GM18520 (cell line): Measurements from ENCODE around the gene DNASE1L1.

Experiments used
- ATAC-seq: cut with Tn5 transposase; IDR thresholded peaks from one replicate; pipeline ENCODE4 v1.9.1; 2021; ENCODE audit not compliant: unreplicated experiment

DNASE1L1 gene, protein sequence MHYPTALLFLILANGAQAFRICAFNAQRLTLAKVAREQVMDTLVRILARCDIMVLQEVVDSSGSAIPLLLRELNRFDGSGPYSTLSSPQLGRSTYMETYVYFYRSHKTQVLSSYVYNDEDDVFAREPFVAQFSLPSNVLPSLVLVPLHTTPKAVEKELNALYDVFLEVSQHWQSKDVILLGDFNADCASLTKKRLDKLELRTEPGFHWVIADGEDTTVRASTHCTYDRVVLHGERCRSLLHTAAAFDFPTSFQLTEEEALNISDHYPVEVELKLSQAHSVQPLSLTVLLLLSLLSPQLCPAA

DNA sequence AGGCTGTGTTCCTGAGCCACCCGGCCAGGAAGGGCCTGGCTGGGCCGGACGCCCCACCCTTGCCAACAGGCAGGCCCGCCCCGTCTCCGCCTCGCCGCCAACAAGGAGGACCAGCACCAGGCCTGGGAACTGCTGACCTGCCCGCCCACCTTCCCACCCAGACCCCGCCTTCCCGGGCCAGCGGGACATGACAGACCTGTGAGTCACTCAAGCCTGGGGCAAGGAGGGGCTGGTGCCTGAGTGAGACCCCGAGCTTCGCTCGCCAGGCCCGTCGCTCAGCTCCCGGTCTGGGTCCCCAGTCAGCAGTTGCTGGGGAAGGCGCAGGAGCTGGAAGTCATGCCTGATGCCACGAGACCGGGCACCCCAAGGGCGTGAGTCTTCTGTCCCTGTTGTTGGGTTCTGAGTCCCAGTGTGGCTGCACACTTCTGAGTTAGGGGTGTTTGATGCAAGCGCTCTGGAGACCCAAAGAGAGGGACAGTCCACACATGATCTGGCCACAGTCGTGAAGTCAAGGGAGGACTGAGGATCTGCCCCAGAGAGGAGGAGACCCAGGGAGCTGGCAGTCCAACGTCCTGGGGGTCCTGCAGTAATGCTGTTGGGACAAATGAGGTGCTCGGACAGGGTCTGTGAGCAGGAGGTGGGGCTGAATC, at the start of gene DNASE1L1:
Gene DNASE1L1, minus strand, starts transcription at position 33 of the 650 bp plus-strand sequence. CDS start 3,686 bp downstream, outside the sequence.
- no peak for ATAC-seq

DNA sequence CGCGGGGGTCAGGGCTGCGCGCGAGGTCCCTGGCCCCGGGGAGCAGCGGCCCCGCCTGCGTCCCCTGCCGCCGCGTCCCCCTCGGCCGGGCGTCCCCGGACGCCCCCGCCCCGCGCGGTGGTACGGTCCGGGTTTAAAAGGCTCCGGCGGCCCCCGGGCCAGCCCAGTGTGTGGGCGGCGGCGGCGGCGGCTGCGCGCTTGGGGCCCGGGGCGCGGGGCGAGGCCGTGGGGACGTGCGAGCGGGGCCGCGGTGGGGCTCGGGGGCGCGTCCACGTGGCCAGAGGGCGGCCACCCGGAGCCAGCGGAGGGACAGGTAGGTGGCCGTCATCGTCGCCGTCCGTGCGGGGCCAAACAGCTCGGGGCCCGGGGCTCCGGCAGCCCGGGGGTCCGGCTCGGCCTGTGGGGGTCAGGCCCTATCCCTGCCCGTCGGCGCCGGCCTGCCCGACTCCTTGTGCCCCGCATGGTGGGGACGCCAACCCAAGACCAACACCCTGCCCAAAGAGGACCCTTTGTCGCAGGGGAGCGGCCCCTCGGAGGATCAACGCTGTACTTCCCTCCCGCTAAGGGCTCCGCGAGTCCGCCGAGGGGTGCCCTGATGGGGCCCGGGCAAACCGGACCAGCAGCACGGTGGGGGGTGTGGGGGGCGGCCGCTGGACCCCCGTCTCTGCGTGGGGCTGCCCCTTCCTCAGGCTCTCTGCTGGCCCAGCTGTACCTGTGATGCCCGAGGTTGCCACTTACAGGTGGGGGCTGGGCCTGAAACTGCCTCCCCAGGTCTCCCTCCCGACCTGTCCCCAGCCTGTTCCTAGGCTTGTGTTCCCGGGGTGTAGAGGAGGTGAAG, 49.3 kb upstream of the DNASE1L1 start, which contains the start of gene PLXNA3:
Gene PLXNA3, plus strand, starts transcription at position 166 of the 838 bp plus-strand sequence. CDS start 1,903 bp downstream, outside the sequence.
- peak; percentile 53 for ATAC-seq

DNA sequence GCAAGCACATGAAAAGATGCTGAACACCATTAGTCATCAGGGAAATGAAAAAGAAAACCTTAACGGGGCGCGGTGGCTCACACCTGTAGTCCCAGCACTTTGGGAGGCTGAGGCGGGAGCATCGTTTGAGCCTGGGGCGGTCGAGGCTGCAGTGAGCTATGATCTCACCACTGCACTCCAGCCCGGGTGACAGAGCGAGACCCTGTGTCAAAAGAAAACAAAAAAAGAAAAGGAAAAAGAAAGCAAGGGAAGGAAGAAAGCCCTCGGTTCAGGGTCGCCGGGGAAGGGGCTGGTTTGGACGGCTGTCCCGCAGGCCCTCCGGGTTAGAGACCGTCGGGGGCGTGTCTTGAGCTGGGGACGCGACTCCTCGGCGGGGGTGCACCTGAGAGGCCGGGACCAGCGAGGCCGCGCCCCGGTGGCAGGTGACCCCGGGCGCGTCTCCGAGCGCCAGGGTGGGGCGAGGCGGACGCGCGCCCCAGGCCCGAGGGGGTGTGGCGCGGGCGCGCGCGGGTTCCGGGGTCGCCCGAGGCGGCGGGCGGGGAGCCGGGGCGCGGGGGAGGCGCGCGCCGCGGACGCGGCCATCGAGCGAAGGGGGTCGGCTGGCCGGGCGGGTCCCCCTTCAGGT, 48.5 kb upstream of the DNASE1L1 start:
- peak; percentile 54 for ATAC-seq

DNA sequence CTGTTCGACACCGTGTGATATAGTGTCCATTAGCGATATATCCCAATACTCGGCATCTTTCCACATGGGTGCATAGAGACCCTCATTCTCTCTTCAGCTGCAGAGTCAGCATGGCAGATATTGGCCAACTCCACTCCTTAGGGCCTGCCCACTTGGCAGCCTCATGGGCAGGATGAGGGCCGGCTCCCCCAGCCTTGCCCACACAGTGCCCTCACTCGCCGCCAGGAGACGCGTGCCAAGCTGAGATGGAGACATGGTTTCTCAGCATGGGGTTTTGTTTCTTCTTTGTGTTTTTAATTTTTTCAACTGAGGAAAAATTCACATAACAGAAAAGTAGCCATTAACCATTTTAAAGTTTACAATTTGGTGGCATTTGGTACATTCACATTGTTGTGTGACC, 43.8 kb upstream of the DNASE1L1 start:
- no peak for ATAC-seq

DNA sequence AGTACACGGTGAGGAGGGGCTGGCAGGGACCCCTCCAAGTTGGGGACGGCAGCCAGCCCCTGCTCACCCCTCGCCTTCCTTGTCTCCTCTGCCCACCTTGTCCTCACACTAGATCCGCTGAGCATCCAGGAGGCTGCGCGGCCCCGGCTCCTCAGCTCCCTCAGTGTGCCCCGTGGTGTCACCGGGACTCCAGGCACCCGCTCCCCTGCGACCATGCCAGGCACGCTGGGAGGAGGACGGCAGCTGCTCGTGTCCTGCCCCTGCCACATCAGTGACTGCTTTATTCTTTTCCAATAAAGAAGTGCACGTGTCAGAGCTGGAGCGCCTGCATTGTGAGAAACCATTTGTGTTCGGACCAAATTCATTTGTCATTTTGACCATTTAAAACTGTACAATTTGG, 41.3 kb upstream of the DNASE1L1 start:
- ATAC-seq: no peak

DNA sequence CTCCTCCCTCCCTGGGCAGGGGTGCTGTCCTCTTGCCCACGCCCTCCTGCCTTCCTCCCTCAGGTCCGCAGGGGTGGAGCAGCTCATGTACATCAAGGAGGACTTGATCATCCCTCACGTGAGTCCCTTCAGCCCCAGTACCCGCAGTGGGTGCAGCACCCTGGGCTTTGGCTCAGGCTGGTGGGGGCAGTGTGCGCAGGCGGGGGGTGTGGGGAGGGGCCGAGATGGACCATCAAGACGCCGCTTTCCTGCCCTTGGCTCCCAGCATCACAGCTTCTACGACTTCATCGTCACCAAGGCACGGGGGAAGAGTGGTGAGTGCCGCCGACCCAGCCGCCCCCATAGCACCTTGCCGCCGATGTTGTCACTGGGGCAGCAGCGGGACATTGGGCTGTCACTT, 40.6 kb upstream of the DNASE1L1 start:
- ATAC-seq: no peak

DNA sequence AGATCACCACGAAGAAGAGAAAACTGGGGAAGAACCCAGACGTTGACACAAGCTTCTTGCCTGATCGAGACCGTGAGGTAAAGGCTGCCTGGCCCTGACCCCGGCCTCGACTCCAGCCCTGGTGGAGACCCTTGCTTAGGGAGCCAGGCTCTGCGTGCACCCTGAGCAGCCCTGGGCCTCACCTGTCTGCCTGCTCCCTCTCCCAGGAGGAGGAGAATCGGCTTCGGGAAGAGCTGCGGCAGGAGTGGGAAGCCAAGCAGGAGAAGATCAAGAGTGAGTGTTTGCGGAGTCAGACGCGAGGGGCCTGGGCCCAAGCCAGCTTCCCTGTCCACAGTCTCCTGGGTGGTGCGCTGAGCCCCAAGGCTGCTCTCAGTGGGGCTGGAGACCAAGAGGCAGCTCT, 39.4 kb upstream of the DNASE1L1 start:
- ATAC-seq: no peak

DNA sequence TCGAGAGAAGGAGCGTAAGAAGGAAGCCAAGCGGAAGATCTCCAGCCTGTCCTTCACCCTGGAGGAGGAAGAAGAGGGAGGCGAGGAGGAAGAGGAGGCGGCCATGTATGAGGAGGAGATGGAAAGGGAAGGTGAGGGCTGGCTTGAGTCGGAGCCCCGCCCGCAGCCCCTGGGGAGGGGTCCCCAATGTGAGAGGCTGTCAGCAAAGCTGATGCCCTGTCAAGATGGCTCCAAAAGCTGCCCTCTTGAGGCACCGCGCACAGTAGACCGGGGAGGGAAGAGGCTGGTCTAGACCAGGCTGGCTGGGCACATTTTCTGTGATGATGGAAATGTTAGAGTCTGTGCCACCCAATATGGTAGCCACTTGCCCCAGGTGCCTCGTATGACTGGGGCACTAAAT, 37.4 kb upstream of the DNASE1L1 start:
- no peak for ATAC-seq

DNA sequence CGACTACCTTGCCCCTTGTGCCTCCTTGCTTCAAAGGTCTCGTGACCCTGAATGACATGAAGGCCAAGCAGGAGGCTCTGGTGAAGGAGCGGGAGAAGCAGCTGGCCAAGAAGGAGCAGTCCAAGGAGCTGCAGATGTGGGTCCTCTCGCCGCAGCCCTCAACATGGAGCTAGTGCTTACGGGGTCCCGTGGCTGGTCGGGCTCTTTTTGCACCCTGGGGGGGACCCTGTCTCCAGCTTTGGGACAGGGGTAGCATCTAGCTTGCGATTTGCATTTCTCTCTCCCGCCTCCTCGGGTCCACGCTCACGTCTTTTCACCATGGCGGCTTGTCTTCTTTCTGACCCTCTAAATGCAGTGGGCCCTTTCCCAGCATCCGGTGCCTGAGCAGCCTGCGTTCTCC, 36.7 kb upstream of the DNASE1L1 start:
- no peak for ATAC-seq

DNA sequence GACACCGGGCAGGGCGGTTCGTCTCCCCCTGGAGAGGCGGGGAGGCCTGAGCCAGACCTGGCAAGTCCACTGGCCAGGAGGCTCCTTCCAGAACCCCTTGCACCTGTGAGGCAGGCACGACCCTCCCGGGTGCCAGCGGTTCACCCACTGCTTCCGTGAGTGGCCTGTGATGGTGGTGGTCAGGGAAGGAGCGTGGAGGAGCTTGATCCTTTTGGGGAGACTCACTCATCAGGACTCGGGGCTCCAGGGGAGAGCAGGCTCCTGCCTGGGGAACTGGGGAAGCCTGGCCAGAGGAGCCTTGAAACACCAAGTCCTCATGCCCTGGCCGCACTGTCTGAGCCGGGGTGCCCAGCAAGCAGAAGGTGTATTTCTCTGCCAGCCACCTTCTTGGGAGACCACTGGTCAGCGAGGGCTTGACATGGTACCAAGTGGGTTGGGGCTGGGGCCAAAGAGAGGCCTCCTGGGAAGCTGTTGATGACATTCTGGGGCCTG, 35.7 kb upstream of the DNASE1L1 start:
- ATAC-seq: no peak

DNA sequence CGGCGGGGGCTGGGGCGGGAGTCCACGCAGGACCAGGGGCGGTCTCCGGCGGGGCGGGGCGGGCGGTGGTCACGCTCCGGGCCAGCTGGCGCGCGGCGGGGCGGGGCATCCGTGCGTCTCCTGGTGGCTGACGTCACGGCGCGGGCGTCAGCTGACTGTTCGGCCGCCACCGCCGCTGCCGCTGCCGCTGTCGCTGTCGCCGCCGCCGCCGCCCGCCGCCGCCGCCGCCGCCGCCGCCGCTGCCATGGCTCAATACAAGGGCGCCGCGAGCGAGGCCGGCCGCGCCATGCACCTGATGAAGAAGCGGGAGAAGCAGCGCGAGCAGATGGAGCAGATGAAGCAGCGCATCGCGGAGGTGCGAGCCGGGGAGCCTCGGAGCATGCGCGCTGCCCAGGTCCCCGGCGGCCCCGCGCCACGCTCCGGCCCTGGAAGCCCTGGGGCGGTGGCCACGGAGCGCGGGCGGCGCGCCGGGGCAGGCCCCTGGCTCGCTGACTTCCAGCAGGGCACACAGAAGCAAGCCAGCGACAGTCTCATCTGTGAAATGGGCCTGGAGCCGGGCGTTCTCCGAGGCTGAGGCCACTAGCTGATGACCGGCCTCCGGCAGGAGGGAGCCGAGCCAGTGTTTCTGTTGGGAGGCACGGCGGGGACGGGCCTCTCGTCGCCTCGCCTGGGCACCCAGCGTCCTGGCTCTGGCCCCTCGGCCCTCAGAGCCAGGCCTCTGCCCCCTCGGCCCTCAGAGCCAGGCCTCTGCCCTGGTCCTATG, 35.1 kb upstream of the DNASE1L1 start, which contains the start of gene FAM50A:
Gene FAM50A, plus strand, starts transcription at position 150 of the 763 bp plus-strand sequence. Its CDS starts 95 bp downstream, at position 245.
- ATAC-seq: peak; percentile 76

DNA sequence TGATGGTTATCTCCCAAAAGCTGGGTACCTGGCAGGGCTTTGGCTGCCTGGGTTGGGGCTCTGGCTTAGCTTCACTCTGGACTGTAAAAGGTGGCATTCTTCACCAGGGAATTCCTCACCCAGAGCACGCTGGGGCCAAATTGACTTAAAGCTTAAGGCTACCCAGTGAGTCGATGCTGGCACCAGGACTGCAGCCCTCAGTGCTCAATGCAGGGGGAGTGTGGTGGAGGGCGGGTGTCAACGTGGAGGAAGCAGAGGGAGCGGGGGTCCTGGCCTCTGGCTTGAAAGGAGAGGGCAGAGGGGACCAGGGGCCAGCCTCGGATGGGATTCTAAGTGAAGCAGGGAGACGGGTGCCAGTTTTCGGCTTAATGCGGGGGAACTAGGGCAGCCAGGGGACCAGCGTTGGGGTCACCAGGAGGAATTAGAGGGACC, 34.4 kb upstream of the DNASE1L1 start:
- no peak for ATAC-seq

DNA sequence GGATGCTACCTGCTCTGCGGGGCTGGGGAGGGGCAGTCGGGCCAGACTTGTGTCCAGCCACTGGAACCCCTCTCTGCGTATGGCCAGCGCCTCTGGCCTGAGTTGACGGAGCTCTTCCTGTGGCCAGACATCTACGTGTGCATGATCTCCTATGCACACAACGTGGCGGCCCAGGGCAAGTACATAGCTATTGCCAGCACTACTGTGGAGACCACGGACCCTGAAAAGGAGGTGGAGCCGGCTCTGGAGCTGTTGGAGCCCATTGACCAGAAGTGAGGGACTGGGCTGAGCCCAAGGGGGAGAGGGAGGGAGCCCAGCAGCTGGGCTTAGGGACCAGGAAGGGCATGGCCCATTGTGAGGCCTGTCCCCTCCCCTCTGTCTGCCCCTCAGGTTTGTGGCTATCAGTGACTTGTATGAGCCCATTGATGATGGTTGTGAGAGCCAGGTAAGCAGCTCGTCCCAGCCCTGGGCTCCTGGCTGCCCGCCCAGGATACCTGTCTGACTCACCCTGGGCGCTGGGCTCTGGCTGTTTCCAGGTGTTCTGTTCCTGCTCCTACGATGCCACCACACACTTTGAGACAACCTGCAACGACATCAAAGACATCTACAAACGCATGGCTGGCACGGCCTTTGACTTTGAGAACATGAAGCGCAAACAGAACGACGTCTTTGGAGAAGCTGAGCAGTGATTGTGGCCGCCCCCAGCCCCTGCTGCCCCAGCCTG, 33.1 kb upstream of the DNASE1L1 start:
- ATAC-seq: no peak

DNA sequence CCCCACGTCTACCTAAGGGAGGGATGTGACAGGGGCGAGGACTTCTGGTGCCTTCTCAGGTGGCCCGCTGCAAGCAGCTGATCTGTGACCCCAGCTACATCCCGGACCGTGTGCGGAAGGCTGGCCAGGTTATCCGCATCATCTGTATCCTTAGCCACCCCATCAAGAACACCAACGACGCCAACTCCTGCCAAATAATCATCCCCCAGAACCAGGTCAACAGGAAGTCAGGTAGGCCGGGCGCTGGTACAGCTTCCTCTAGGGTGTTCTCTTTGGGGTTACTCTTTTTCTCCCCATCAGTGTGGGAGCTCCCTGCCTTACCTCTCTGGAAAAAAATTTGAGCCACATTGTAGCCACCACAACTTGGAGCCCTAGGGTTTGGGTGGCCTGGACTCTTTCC, 32.5 kb upstream of the DNASE1L1 start:
- no peak for ATAC-seq

DNA sequence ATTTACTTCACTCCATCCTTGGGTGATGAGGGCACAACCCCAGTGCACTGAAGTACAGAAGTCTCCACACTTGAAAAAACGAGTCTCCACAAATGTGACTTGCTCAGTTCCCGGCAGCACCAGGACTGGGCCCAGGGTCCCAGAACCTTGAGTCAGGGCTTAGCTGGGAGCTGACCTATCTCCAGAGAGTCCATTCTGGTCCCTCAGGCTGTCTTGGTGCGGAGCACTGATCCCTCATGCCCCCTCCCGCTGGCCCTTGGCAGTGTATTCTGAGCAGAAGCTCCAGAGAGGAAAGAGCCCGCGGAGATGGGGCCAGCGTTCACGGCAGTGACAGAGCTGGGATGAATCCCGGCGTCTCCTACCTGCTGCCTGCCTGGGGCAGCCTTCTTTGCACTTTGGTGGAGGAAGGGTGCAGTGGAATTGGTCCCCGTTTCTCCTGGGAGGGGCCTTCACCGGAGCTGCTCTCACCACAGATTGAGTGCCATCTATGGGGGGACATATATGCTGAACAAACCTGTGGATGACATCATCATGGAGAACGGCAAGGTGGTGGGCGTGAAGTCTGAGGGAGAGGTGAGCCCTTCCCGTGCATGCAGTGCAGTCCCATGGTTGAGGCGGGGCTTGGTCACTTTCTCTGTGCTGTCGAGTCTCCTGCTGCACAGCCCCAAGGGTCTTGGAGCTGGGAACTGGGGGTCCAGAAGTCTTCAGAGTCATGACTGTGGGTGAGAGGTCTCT, 31.7 kb upstream of the DNASE1L1 start:
- no peak for ATAC-seq

DNA sequence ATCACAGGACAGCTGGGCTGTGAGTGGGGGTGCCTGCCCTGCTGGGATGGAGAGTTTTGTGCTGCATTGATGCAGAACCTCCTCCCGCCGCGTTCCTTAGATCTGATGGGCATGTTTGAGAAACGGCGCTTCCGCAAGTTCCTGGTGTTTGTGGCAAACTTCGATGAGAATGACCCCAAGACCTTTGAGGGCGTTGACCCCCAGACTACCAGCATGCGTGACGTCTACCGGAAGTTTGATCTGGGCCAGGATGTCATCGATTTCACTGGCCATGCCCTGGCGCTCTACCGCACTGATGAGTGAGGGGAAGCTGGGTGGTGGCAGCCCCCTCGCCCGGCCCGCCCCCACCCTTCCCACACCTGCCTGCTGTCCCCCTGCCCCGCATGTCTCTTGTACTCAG, 30.8 kb upstream of the DNASE1L1 start:
- ATAC-seq: no peak

DNA sequence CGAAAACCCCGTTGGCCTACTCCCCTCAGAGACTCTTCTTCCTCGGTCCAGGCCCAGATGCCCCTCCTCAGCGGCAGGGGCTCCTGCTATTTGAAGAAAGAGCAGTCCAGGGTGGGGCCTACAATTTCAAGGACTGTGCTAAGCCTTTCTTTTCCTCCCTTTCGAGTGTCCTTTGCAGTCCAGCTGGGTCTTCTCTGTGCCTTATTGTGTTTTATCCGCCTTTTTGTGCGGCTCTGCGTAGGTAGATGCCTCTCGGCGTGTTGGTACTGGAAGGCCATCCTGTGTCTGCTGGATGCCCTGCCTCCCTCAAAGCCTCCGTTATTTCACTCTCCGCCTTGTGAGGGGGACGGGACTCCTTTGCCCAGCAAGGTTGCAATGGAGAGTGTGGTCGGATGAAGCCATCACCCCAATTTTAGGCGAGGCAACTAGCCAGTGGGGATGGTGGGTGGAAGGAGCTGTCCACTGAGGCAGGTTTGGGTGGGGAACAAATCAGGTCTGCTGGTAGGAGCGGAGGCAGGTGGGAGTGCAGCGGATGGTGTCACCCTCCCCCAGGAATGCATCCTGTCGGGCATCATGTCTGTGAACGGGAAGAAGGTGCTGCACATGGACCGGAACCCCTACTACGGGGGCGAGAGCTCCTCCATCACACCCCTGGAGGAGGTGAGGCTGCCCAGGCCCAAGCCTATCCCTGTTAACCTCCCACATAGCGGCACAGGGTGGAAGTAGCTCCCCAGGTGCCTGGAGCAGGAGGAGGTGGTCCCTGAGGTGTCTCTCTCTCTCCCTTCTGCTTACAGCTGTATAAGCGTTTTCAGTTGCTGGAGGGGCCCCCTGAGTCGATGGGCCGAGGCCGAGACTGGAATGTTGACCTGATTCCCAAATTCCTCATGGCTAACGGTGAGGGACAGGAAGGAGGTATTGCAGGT, 29.2 kb upstream of the DNASE1L1 start:
- no peak for ATAC-seq
